GM23338 (cell line): ENCODE data around the gene ANKH. TPM values are rescaled to one million over a fixed set of nuclear protein-coding genes. Genes with fewer than 3 reads are reported as not detected.
A peak's percentile ranks its signal among the peaks of the same experiment; 100 is the strongest.

Experiments used
- ATAC-seq: fragments of 200-7000 bp; cut with Tn5 transposase; 3 replicates; pipeline ENCODE4 v1.9.1; 2020
- DNase-seq: peaks from one replicate; pipeline ENCODE4 v3.0.0-alpha.2; 2015; ENCODE audit warnings: low spot score
- H2AFZ ChIP-seq: fragments of 200-600 bp; sonication (generic); 2 replicates; pipeline ENCODE4 v1.8.0; 2016; ENCODE audit warnings: antibody characterized with exemption, mild to moderate bottlenecking, moderate library complexity
- H3F3A ChIP-seq: fragments of 200-600 bp; sonication (generic); replicated peaks from 2 replicates; pipeline ENCODE4 v1.8.0; 2017; ENCODE audit warnings: antibody characterized with exemption, mixed run types, low read depth
- H3K27ac ChIP-seq: fragments of 200-600 bp; sonication (generic); 2 replicates; pipeline ENCODE4 v1.6.1; 2016; ENCODE audit warnings: low read depth
- H3K27me3 ChIP-seq: fragments of 200-600 bp; sonication (generic); 2 replicates; pipeline ENCODE4 v1.8.0; 2016; ENCODE audit warnings: mild to moderate bottlenecking, mixed run types, moderate library complexity; ENCODE audit not compliant: insufficient read depth
- H3K36me3 ChIP-seq: fragments of 200-600 bp; sonication (generic); 2 replicates; pipeline ENCODE4 v1.8.0; 2016; ENCODE audit warnings: mild to moderate bottlenecking; ENCODE audit not compliant: insufficient read depth
- H3K4me1 ChIP-seq: fragments of 200-600 bp; sonication (generic); 2 replicates; pipeline ENCODE4 v1.8.0; 2016; ENCODE audit warnings: mild to moderate bottlenecking, moderate library complexity; ENCODE audit not compliant: insufficient read depth
- H3K4me2 ChIP-seq: fragments of 200-600 bp; sonication (generic); 2 replicates; pipeline ENCODE4 v1.7.1; 2017; ENCODE audit warnings: mixed run types
- H3K4me3 ChIP-seq: fragments of 200-600 bp; sonication (generic); 2 replicates; pipeline ENCODE4 v1.6.1; 2016; ENCODE audit warnings: mixed run types
- H3K79me2 ChIP-seq: fragments of 200-600 bp; sonication (generic); replicated peaks from 2 replicates; pipeline ENCODE4 v1.8.0; 2017; ENCODE audit warnings: mild to moderate bottlenecking; ENCODE audit not compliant: insufficient read depth
- H3K9me2 ChIP-seq: fragments of 200-600 bp; sonication (generic); 2 replicates; pipeline ENCODE4 v1.8.0; 2017; ENCODE audit not compliant: insufficient read depth
- H4K20me1 ChIP-seq: fragments of 200-600 bp; sonication (generic); replicated peaks from 2 replicates; pipeline ENCODE4 v1.8.0; 2017; ENCODE audit warnings: mild to moderate bottlenecking; ENCODE audit not compliant: insufficient read depth
- H3K27ac Mint-ChIP-seq: 2 replicates; pipeline ENCODE4 v1.8.0; 2020; ENCODE audit warnings: inconsistent platforms, mild to moderate bottlenecking, moderate library complexity, mixed read lengths
- H3K27me3 Mint-ChIP-seq: 3 replicates; pipeline ENCODE4 v1.8.0; 2022; ENCODE audit warnings: low read depth, mild to moderate bottlenecking, moderate library complexity, mixed read lengths, inconsistent platforms; ENCODE audit not compliant: insufficient read depth, poor library complexity
- H3K36me3 Mint-ChIP-seq: 3 replicates; pipeline ENCODE4 v1.8.0; 2021; ENCODE audit warnings: low read depth, mild to moderate bottlenecking, inconsistent platforms, moderate library complexity, mixed read lengths
- H3K4me1 Mint-ChIP-seq: 3 replicates; pipeline ENCODE4 v1.8.0; 2020; ENCODE audit warnings: mild to moderate bottlenecking, inconsistent platforms, mixed read lengths
- H3K4me3 Mint-ChIP-seq: 3 replicates; pipeline ENCODE4 v1.8.0; 2021; ENCODE audit warnings: moderate library complexity, mild to moderate bottlenecking, inconsistent platforms, mixed read lengths
- H3K9me3 Mint-ChIP-seq: 3 replicates; pipeline ENCODE4 v1.8.0; 2020; ENCODE audit warnings: moderate library complexity, mild to moderate bottlenecking, inconsistent platforms, mixed read lengths
- CREB1 ChIP-seq: fragments of 250-450 bp; sonication (Bioruptor Pico); IDR thresholded peaks from 2 replicates; pipeline ENCODE4 v1.5.0; 2020; ENCODE audit warnings: low read depth, mild to moderate bottlenecking, moderate library complexity
- ETS1 ChIP-seq: IDR thresholded peaks from 2 replicates; pipeline ENCODE4 v1.6.1; 2016; ENCODE audit warnings: antibody characterized with exemption
- EZH2phosphoT487 ChIP-seq: fragments of 200-600 bp; sonication (generic); IDR thresholded peaks from one replicate; pipeline ENCODE4 v1.8.1; 2018; ENCODE audit warnings: antibody characterized with exemption; ENCODE audit not compliant: unreplicated experiment
- JUNB ChIP-seq: IDR thresholded peaks from one replicate; pipeline ENCODE4 v1.6.1; 2016; ENCODE audit warnings: antibody characterized with exemption; ENCODE audit not compliant: unreplicated experiment
- NANOG ChIP-seq: IDR thresholded peaks from 2 replicates; pipeline ENCODE4 v1.6.1; 2016; ENCODE audit warnings: antibody characterized with exemption, borderline replicate concordance
- POLR2AphosphoS5 ChIP-seq: IDR thresholded peaks from 2 replicates; pipeline ENCODE4 v1.6.1; 2016; ENCODE audit warnings: antibody characterized with exemption, low read depth
- REST ChIP-seq: IDR thresholded peaks from one replicate; pipeline ENCODE4 v1.6.1; 2018; ENCODE audit warnings: antibody characterized with exemption; ENCODE audit not compliant: unreplicated experiment
- STAT1 ChIP-seq: IDR thresholded peaks from one replicate; pipeline ENCODE4 v1.6.1; 2016; ENCODE audit warnings: antibody characterized with exemption; ENCODE audit not compliant: unreplicated experiment
- ZNF114 ChIP-seq: fragments of 250-450 bp; sonication (Bioruptor Pico); IDR thresholded peaks from 2 replicates; pipeline ENCODE4 v1.5.0; 2020; ENCODE audit warnings: mild to moderate bottlenecking, moderate library complexity
- ZNF331 ChIP-seq: fragments of 250-450 bp; sonication (Bioruptor Pico); IDR thresholded peaks from 2 replicates; pipeline ENCODE4 v1.5.0; 2020; ENCODE audit warnings: low read depth, mild to moderate bottlenecking, moderate library complexity
- polyA plus RNA-seq: library from polyadenylated mRNA; unstranded; fragments of >200 nt; fragmentation: Nextera tagmentation; extraction: Ambion mirVana; gene quantifications from 2 replicates; pipeline ENCODE4 v1.2.1, GENCODE V29; 2016
- total RNA-seq: library from RNA; depleted of rRNA; stranded (reverse); fragments of >200 nt; shearing (Covaris generic); gene quantifications from 2 replicates; pipeline ENCODE4 v1.2.3, GENCODE V29; 2014
- TF ChIP-seq, protein P1 (sequence below), 2 experiments: fragments of 200-600 bp in 1 of 2; sonication (generic) in 1 of 2; conservative IDR thresholded peaks; 2 replicates each; pipeline versions ENCODE4 v1.5.1 to v1.6.1; 2016 to 2017; ENCODE audit warnings: antibody characterized with exemption in 2 of 2, low read depth in 2 of 2, mild to moderate bottlenecking in 2 of 2, moderate library complexity in 1 of 2
- TF ChIP-seq, protein P2 (sequence below): fragments of 250-450 bp; sonication (Bioruptor Pico); IDR thresholded peaks from 2 replicates; pipeline ENCODE4 v1.5.0; 2020; ENCODE audit warnings: mild to moderate bottlenecking, moderate library complexity

The ANKH gene
- total and polyA plus RNA-seq, 2 experiments from 2014 or later, result 5.0 to 6.1 TPM

DNA sequence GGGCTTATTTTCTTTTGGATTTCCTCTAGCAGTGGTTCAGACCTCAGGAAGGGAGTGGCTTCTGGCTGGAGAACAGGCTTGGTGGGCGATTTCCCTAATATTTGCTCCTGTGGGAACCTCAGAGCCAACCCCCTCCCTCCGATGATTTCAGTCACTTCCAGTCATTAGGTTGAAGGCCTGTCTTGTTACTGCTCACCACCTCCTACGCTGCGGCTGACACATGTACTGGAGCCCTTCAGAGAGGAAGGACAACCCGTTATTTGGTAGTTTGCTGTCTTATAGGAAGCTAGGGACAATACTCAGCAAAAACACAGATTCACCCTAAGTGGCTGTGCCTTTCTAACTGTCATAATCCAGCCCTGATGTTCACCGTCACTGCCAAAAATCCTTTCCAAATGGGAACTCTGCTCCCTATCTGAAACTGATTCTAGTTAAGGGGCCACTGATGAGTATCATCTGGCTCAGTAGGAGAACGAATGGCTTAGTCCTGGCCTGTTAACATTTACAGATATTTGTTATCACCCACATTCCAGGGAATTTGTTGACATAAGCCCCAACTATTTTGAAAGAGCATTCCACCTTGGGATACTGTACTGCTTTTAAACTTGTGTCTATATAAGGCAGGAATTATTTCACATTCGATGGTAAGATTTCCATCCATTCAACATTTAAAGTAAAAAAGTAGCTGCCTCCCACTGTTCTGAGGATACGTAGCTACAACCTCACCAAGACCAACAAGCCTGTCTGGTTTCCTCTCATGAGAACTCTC lies 29.3 kb upstream of the ANKH start:
- Histone ChIP-seq H3K27ac (no peak overlapping the region), H3K4me1 (no peaks in the 10 kb centered on the region), H3K4me3 (no peak overlapping the region), H3K9me2 (no peaks in the 10 kb centered on the region), H3K79me2 (no peaks in the 10 kb centered on the region), H3K36me3 (no peaks in the 10 kb centered on the region), H4K20me1 (no peaks in the 10 kb centered on the region), H3K4me2 (no peak overlapping the region), H3F3A (no peaks in the 10 kb centered on the region), H3K27me3 (no peaks in the 10 kb centered on the region), H2AFZ (peak overlapping the region; percentile 80; the same call in 1 of the 2 replicates)
- TF ChIP-seq CREB1 (no peak), ZNF331 (no peak), NANOG (no peak), JUNB (no peak), ETS1 (no peak), POLR2AphosphoS5 (no peak), ZNF114 (CRISPR knock-in tag) (no peak), STAT1 (no peak), REST (no peak), EZH2phosphoT487 (no peak)
- TF ChIP-seq, protein P1, sequence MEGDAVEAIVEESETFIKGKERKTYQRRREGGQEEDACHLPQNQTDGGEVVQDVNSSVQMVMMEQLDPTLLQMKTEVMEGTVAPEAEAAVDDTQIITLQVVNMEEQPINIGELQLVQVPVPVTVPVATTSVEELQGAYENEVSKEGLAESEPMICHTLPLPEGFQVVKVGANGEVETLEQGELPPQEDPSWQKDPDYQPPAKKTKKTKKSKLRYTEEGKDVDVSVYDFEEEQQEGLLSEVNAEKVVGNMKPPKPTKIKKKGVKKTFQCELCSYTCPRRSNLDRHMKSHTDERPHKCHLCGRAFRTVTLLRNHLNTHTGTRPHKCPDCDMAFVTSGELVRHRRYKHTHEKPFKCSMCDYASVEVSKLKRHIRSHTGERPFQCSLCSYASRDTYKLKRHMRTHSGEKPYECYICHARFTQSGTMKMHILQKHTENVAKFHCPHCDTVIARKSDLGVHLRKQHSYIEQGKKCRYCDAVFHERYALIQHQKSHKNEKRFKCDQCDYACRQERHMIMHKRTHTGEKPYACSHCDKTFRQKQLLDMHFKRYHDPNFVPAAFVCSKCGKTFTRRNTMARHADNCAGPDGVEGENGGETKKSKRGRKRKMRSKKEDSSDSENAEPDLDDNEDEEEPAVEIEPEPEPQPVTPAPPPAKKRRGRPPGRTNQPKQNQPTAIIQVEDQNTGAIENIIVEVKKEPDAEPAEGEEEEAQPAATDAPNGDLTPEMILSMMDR (conservative IDR thresholded peaks at IDR 0.05; ENCODE audit: low read depth in 2 of 2), result no peak
- TF ChIP-seq, protein P2, sequence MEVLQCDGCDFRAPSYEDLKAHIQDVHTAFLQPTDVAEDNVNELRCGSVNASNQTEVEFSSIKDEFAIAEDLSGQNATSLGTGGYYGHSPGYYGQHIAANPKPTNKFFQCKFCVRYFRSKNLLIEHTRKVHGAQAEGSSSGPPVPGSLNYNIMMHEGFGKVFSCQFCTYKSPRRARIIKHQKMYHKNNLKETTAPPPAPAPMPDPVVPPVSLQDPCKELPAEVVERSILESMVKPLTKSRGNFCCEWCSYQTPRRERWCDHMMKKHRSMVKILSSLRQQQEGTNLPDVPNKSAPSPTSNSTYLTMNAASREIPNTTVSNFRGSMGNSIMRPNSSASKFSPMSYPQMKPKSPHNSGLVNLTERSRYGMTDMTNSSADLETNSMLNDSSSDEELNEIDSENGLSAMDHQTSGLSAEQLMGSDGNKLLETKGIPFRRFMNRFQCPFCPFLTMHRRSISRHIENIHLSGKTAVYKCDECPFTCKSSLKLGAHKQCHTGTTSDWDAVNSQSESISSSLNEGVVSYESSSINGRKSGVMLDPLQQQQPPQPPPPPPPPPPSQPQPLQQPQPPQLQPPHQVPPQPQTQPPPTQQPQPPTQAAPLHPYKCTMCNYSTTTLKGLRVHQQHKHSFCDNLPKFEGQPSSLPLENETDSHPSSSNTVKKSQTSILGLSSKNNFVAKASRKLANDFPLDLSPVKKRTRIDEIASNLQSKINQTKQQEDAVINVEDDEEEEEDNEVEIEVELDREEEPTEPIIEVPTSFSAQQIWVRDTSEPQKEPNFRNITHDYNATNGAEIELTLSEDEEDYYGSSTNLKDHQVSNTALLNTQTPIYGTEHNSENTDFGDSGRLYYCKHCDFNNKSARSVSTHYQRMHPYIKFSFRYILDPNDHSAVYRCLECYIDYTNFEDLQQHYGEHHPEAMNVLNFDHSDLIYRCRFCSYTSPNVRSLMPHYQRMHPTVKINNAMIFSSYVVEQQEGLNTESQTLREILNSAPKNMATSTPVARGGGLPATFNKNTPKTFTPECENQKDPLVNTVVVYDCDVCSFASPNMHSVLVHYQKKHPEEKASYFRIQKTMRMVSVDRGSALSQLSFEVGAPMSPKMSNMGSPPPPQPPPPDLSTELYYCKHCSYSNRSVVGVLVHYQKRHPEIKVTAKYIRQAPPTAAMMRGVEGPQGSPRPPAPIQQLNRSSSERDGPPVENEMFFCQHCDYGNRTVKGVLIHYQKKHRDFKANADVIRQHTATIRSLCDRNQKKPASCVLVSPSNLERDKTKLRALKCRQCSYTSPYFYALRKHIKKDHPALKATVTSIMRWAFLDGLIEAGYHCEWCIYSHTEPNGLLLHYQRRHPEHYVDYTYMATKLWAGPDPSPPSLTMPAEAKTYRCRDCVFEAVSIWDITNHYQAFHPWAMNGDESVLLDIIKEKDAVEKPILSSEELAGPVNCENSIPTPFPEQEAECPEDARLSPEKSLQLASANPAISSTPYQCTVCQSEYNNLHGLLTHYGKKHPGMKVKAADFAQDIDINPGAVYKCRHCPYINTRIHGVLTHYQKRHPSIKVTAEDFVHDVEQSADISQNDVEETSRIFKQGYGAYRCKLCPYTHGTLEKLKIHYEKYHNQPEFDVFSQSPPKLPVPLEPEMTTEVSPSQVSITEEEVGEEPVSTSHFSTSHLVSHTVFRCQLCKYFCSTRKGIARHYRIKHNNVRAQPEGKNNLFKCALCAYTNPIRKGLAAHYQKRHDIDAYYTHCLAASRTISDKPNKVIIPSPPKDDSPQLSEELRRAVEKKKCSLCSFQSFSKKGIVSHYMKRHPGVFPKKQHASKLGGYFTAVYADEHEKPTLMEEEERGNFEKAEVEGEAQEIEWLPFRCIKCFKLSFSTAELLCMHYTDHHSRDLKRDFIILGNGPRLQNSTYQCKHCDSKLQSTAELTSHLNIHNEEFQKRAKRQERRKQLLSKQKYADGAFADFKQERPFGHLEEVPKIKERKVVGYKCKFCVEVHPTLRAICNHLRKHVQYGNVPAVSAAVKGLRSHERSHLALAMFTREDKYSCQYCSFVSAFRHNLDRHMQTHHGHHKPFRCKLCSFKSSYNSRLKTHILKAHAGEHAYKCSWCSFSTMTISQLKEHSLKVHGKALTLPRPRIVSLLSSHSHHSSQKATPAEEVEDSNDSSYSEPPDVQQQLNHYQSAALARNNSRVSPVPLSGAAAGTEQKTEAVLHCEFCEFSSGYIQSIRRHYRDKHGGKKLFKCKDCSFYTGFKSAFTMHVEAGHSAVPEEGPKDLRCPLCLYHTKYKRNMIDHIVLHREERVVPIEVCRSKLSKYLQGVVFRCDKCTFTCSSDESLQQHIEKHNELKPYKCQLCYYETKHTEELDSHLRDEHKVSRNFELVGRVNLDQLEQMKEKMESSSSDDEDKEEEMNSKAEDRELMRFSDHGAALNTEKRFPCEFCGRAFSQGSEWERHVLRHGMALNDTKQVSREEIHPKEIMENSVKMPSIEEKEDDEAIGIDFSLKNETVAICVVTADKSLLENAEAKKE (CRISPR knock-in tag), result no peak
- peaks cover 1% of the 10 kb centered on the region for H3K27me3 Mint-ChIP-seq
- no peaks in the 10 kb centered on the region for H3K36me3 Mint-ChIP-seq
- DNase-seq (no peak), ATAC-seq (no peak)
- no peak overlapping the region for H3K27ac Mint-ChIP-seq
- H3K9me3 Mint-ChIP-seq, result no peaks in the 10 kb centered on the region
- H3K4me3 Mint-ChIP-seq, result no peak overlapping the region
- H3K4me1 Mint-ChIP-seq, result no peaks in the 10 kb centered on the region
